BLaER1 (cell line): ENCODE measurements around the gene ATP11B.

Source experiments
- H3K27ac ChIP-seq: shearing (Covaris generic); formaldehyde crosslinking; 2 replicates; pipeline ENCODE4 v1.8.1; 2022
- H3K27me3 ChIP-seq: shearing (Covaris generic); formaldehyde crosslinking; 2 replicates; pipeline ENCODE4 v1.8.1; 2022
- H3K36me3 ChIP-seq: shearing (Covaris generic); formaldehyde crosslinking; 2 replicates; pipeline ENCODE4 v1.8.1; 2022
- H3K4me1 ChIP-seq: shearing (Covaris generic); formaldehyde crosslinking; 2 replicates; pipeline ENCODE4 v1.8.1; 2022
- H3K4me2 ChIP-seq: shearing (Covaris generic); formaldehyde crosslinking; 2 replicates; pipeline ENCODE4 v1.8.1; 2022
- H3K4me3 ChIP-seq: shearing (Covaris generic); formaldehyde crosslinking; 2 replicates; pipeline ENCODE4 v1.8.1; 2022
- H3K9ac ChIP-seq: shearing (Covaris generic); formaldehyde crosslinking; 2 replicates; pipeline ENCODE4 v1.8.1; 2022
- H3K9me3 ChIP-seq: shearing (Covaris generic); formaldehyde crosslinking; 2 replicates; pipeline ENCODE4 v1.8.1; 2022
- H4K20me1 ChIP-seq: shearing (Covaris generic); formaldehyde crosslinking; 2 replicates; pipeline ENCODE4 v1.8.1; 2022
- Cebpa-rat ChIP-seq: shearing (Covaris generic); IDR thresholded peaks from 2 replicates; pipeline ENCODE4 v1.8.1; 2022

Gene ATP11B

DNA sequence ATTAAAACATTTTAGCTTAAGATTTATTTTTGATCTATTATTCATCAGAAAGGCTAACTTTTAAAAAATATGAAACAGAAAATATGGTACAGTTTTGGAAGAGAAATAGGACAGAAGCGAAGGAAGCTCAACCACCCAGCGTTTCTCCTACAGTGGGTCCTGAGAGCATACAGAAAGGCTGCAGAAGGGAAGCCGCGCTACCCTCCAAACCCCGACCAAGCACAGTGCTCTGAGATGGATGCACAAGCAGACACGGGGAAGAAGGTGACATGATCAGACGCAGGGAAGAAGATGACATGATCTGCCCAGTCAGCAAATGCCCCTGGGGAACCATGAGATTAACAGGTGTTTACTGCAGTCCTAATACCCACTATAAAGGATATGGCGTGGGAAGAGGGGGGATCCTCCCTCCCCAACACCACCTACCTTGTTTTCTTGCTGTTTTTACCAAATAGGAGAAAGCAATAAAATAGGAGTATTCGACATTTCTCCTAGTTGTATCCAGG lies 172.6 kb downstream of the ATP11B start:
- Histone ChIP-seq H3K27me3 (no peaks in the 10 kb centered on the region), H3K36me3 (peaks cover 30% of the 10 kb centered on the region), H3K9me3 (no peaks in the 10 kb centered on the region), H3K27ac (no peak overlapping the region), H4K20me1 (peaks cover 90% of the 10 kb centered on the region), H3K4me1 (peaks cover 23% of the 10 kb centered on the region), H3K4me3 (no peak overlapping the region), H3K4me2 (no peak overlapping the region), H3K9ac (no peak overlapping the region)
- TF ChIP-seq Cebpa-rat: no peak

DNA sequence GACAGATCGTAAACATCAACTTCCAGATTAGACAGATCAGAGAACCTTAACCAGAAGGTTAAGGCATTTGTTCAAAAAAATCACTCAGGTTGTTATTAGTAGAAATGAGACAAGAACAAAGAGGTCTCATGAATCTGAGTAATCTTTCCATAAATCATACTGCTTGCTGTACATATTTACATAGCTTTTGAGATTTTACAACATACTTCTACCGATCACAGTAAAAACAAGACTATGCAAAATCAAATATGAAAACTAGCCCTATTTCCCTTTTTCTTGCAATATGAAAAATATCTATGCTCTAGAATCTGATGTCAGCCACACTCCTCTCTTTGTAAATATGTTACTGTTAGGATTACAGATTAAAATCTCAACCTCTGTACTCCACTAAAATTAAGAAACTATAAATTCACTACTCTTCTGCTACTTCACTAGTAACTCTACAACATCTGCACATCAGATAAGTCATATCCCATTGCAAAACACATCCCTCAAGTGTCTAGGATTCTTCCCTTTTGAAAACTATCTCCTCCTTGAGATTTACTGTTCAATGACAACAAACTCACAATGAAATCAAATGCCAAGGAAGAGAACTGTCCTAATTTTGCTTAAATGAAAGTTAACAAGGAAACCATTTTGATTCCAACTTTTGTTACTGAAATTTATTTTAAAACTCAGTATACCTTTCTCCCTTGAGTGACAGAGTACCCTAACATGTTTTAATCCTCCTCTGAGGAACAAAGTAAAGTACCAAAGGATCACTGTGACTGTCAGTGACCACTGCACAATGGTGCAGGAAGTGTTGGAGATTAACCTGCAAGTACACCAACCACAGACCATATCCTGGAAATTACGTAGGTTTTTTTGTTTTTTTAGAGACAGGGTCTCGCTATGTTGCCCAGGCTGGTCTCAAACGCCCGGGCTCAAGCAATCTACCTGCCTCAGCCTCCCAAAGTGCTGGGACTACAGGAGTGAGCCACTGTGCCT lies 174.2 kb downstream of the ATP11B start:
- peaks cover 32% of the 10 kb centered on the region for H3K4me1 ChIP-seq
- peak overlapping the region; percentile 32 for H3K4me2 ChIP-seq
- H3K9ac ChIP-seq: no peak overlapping the region
- no peak for TF ChIP-seq Cebpa-rat
- H3K4me3 ChIP-seq: no peak overlapping the region
- peaks cover 100% of the 10 kb centered on the region for H4K20me1 ChIP-seq
- H3K27me3 ChIP-seq: no peaks in the 10 kb centered on the region
- H3K27ac ChIP-seq: no peak overlapping the region
- H3K36me3 ChIP-seq: peaks cover 22% of the 10 kb centered on the region
- no peaks in the 10 kb centered on the region for H3K9me3 ChIP-seq

DNA sequence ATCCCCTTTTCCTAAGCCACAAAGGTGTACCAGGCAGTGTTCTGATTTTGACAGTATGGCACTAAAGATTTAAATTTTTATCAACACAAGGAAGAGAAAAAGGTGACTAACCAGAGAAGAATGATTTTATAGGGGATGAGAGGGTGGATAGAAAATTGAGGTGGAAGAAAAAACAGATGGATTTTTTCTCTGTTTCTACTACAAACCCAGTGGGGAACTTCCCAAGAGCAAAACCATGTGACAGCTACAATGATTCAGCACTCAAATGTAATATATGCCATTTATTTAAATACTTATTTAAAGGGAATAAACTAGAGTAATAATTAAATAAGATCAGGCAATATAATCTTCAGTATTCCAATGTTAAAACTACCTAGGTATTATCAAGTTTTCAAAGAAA lies 176.0 kb downstream of the ATP11B start:
- Histone ChIP-seq H3K4me2 (no peak overlapping the region), H3K27ac (no peak overlapping the region), H3K4me1 (peaks cover 36% of the 10 kb centered on the region), H3K9me3 (no peaks in the 10 kb centered on the region), H3K27me3 (no peaks in the 10 kb centered on the region), H3K4me3 (no peak overlapping the region), H4K20me1 (peaks cover 98% of the 10 kb centered on the region), H3K9ac (no peak overlapping the region), H3K36me3 (peaks cover 20% of the 10 kb centered on the region)
- no peak for TF ChIP-seq Cebpa-rat

DNA sequence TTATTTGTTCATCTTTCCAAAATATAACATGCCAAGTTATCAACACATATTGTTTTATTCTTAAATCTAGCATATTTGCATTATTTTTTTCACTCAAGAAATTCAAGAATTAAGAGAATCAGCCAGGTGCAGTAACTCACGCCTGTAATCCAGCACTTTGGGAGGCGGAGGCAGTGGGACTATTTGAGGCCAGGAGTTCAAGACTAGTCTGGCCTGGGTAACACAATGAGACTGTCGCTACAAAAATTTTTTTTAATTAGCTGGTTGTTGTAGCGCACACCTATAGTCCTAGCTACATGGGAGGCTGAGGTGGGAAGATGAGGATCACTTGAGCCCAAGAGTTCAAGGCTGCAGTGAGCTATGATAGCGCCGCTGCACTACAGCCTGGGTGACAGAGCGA lies 176.5 kb downstream of the ATP11B start:
- Histone ChIP-seq H3K27ac (no peak overlapping the region), H3K4me2 (no peak overlapping the region), H3K4me1 (peaks cover 36% of the 10 kb centered on the region), H3K36me3 (peaks cover 16% of the 10 kb centered on the region), H3K27me3 (no peaks in the 10 kb centered on the region), H4K20me1 (peaks cover 97% of the 10 kb centered on the region), H3K9me3 (no peaks in the 10 kb centered on the region), H3K4me3 (no peak overlapping the region), H3K9ac (no peak overlapping the region)
- TF ChIP-seq Cebpa-rat: no peak

DNA sequence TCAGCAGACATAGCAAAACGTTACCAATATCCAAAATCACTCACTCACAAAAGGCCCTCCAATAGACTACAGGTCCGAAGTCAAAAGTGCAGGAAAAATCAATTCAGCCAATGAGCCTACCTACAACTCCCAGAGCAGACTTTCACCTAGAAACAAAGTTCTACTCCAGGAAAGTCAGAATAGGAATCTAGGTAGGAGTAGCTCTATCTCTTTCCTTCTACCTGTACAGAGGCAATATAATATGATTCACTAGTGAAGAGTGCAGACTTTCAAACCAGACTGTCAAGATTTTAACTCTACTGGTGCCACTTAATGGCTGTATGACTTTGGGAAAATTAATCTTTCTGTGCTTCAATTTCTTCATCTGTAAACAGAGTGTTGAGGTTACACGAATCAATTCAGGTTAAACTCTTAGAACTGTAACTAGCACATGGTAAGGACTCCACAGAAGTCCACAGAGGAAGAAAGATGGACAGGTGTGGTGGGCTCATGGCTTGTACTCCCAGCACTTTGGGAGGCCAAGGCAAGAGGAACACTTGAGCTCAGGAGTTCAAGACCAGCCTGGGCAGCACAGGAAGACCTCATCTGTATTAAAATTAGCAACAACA lies 177.6 kb downstream of the ATP11B start:
- Histone ChIP-seq H3K36me3 (peaks cover 13% of the 10 kb centered on the region), H3K27ac (no peak overlapping the region), H3K4me2 (no peak overlapping the region), H3K27me3 (no peaks in the 10 kb centered on the region), H3K9me3 (no peaks in the 10 kb centered on the region), H3K4me1 (peaks cover 43% of the 10 kb centered on the region), H3K4me3 (no peak overlapping the region), H4K20me1 (peaks cover 97% of the 10 kb centered on the region), H3K9ac (no peak overlapping the region)
- TF ChIP-seq Cebpa-rat: no peak
